HG03442 (cell line): ENCODE measurements around the gene SUN2.

Experiments used
- ATAC-seq: cut with Tn5 transposase; IDR thresholded peaks from one replicate; pipeline ENCODE4 v1.9.1; 2021; ENCODE audit warnings: mild to moderate bottlenecking, moderate library complexity; ENCODE audit not compliant: unreplicated experiment

Gene SUN2

GRCh38 chr22:38699784-38700183 lies 56.0 kb downstream of the SUN2 start:
- ATAC-seq = no peak

GRCh38 chr22:38699143-38699542 lies 56.7 kb downstream of the SUN2 start:
- ATAC-seq = no peak

GRCh38 chr22:38698407-38699094 lies 57.2 kb downstream of the SUN2 start:
- no peak for ATAC-seq

GRCh38 chr22:38697425-38698089 lies 58.2 kb downstream of the SUN2 start:
- no peak for ATAC-seq

GRCh38 chr22:38696606-38697424 lies 59.0 kb downstream of the SUN2 start:
- no peak for ATAC-seq

- no peak for ATAC-seq
Observed at GRCh38 chr22:38694940-38695339, 60.9 kb downstream of the SUN2 start.

GRCh38 chr22:38694049-38694448 lies 61.7 kb downstream of the SUN2 start:
- ATAC-seq = no peak

- ATAC-seq = no peak
Observed at GRCh38 chr22:38689651-38690050, 66.1 kb downstream of the SUN2 start.

- no peak for ATAC-seq
Observed at GRCh38 chr22:38685761-38686160, 70.0 kb downstream of the SUN2 start.

- ATAC-seq = no peak
Observed at GRCh38 chr22:38684895-38685294, 70.9 kb downstream of the SUN2 start.
